ENCODE data around the gene TAOK1. TPM values are rescaled to one million over a fixed set of nuclear protein-coding genes. Genes with fewer than 3 reads are reported as not detected.

The TAOK1 gene
- total RNA-seq, 3 donors from 2014 or later (not counting 1 experiment from before 2014, with no cell fraction given), result 55.4 to 76.9 (median 70.0) TPM

GRCh38 chr17:29574732-29575510, 184.8 kb downstream of the TAOK1 start:
- Histone ChIP-seq H3K4me1 (ENCODE audit: control insufficient read depth, insufficient read depth, low read length) (peaks cover 11% of the 10 kb centered on the region), H3K27ac (ENCODE audit: low read length) (no peak overlapping the region), H3K27me3 (ENCODE audit: control insufficient read depth, insufficient read depth, low read length) (no peaks in the 10 kb centered on the region), H3K9me3 (ENCODE audit: control insufficient read depth, insufficient read depth, low read length) (no peaks in the 10 kb centered on the region), H3K36me3 (ENCODE audit: control insufficient read depth, insufficient read depth, low read length) (peaks cover 52% of the 10 kb centered on the region), H3K4me3 (ENCODE audit: low read length) (no peak overlapping the region)
- TF ChIP-seq CTCF (IDR thresholded peaks at IDR 0.05), result no peak
- WGBS (ENCODE audit: insufficient coverage), result 94% methylated on average over 17 of the region's 17 CpGs
- H3K27ac Mint-ChIP-seq, result peak overlapping the region in 1 of 2 donors; percentile 48
- peaks cover 8 to 11% of the 10 kb centered on the region in 2 donors for H3K4me1 Mint-ChIP-seq
- intact Hi-C loops (cut with micrococcal nuclease), result no loop called here
- H3K4me3 Mint-ChIP-seq, result no peak overlapping the region
- H3K36me3 Mint-ChIP-seq, result no peaks in the 10 kb centered on the region
- no peak for ATAC-seq
- DNase-seq, result no peak
- no peaks in the 10 kb centered on the region for H3K9me3 Mint-ChIP-seq
- H3K27me3 Mint-ChIP-seq (ENCODE audit: low read depth in 2 of 2), result no peaks in the 10 kb centered on the region

GRCh38 chr17:29575511-29576213, 185.5 kb downstream of the TAOK1 start:
- H3K9me3 Mint-ChIP-seq, result no peaks in the 10 kb centered on the region

GRCh38 chr17:29576214-29577000, 186.2 kb downstream of the TAOK1 start:
- H3K9me3 Mint-ChIP-seq, result no peaks in the 10 kb centered on the region
- Histone ChIP-seq H3K4me3 (ENCODE audit: low read length) (no peak overlapping the region), H3K27me3 (ENCODE audit: control insufficient read depth, insufficient read depth, low read length) (no peaks in the 10 kb centered on the region), H3K4me1 (ENCODE audit: control insufficient read depth, insufficient read depth, low read length) (peaks cover 18% of the 10 kb centered on the region), H3K27ac (ENCODE audit: low read length) (no peak overlapping the region), H3K36me3 (ENCODE audit: control insufficient read depth, insufficient read depth, low read length) (peaks cover 57% of the 10 kb centered on the region), H3K9me3 (ENCODE audit: control insufficient read depth, insufficient read depth, low read length) (no peaks in the 10 kb centered on the region)
- no peak overlapping the region for H3K27ac Mint-ChIP-seq
- no peak for DNase-seq
- no peaks in the 10 kb centered on the region for H3K27me3 Mint-ChIP-seq (ENCODE audit: low read depth in 2 of 2)
- no peak for ATAC-seq
- peaks cover 9% of the 10 kb centered on the region in 2 donors for H3K4me1 Mint-ChIP-seq
- WGBS (ENCODE audit: insufficient coverage), result 95% methylated on average over 37 of the region's 37 CpGs
- intact Hi-C loops (cut with micrococcal nuclease), result no loop called here
- H3K36me3 Mint-ChIP-seq, result no peaks in the 10 kb centered on the region
- TF ChIP-seq CTCF (IDR thresholded peaks at IDR 0.05), result no peak
- no peak overlapping the region for H3K4me3 Mint-ChIP-seq

More at GRCh38 chr17:29575511-29576213, 185.5 kb downstream of the TAOK1 start:
- DNase-seq (no peak), ATAC-seq (no peak)
- Histone ChIP-seq H3K9me3 (ENCODE audit: control insufficient read depth, insufficient read depth, low read length) (no peaks in the 10 kb centered on the region), H3K36me3 (ENCODE audit: control insufficient read depth, insufficient read depth, low read length) (peaks cover 52% of the 10 kb centered on the region), H3K27ac (ENCODE audit: low read length) (no peak overlapping the region), H3K27me3 (ENCODE audit: control insufficient read depth, insufficient read depth, low read length) (no peaks in the 10 kb centered on the region), H3K4me3 (ENCODE audit: low read length) (no peak overlapping the region), H3K4me1 (ENCODE audit: control insufficient read depth, insufficient read depth, low read length) (peaks cover 18% of the 10 kb centered on the region)
- no peak for TF ChIP-seq CTCF (IDR thresholded peaks at IDR 0.05)
- H3K27me3 Mint-ChIP-seq (ENCODE audit: low read depth in 2 of 2), result no peaks in the 10 kb centered on the region
- H3K4me1 Mint-ChIP-seq, result peaks cover 14 to 16% of the 10 kb centered on the region in 2 donors
- no peak overlapping the region for H3K27ac Mint-ChIP-seq
- intact Hi-C loops (cut with micrococcal nuclease), result no loop called here
- no peaks in the 10 kb centered on the region for H3K36me3 Mint-ChIP-seq
- 94% methylated on average over 28 of the region's 28 CpGs for WGBS (ENCODE audit: insufficient coverage)
- no peak overlapping the region for H3K4me3 Mint-ChIP-seq
